ENCODE data around the gene ERCC8. TPM values are rescaled to one million over a fixed set of nuclear protein-coding genes. Genes with fewer than 3 reads are reported as not detected.

ERCC8 gene
- total and polyA plus RNA-seq, 9 of the 15 experiments (the other 6 are each of a cell fraction or from before 2014, with no cell fraction given): 10.1 to 41.8 (median 24.4) TPM

- BruUV-seq (replicated peaks): TSS peak; percentile 45
- Histone ChIP-seq H3K9ac (ENCODE audit: insufficient read depth in 1 of 2, low read depth in 2 of 2, low read length in 2 of 2) (no peak overlapping the region), H3K36me3 (ENCODE audit: control insufficient read depth, insufficient read depth, low read length) (no peaks in the 10 kb centered on the region), H3K27me3 (ENCODE audit: control insufficient read depth in 2 of 2, insufficient read depth in 2 of 2, low read length in 2 of 2) (peaks cover 0 to 14% of the 10 kb centered on the region in 2 experiments; a peak in 3 of 5 replicates), H2AFZ (ENCODE audit: low read depth, low read length) (no peak overlapping the region), H3K9me3 (replicated peaks; ENCODE audit: control insufficient read depth, insufficient read depth, low read depth, low read length) (no peaks in the 10 kb centered on the region), H3K4me1 (replicated peaks in 1 of 2; ENCODE audit: control insufficient read depth in 2 of 2, insufficient read depth in 2 of 2, low read length in 2 of 2) (peaks cover 11 to 14% of the 10 kb centered on the region in 2 experiments; a peak in 4 of 5 replicates), H3K4me3 (no peak overlapping the region), H3K27ac (ENCODE audit: extremely low read depth, low read depth, low read length) (no peak overlapping the region), H3K4me2 (ENCODE audit: insufficient read depth, low read length) (no peak overlapping the region), H3K79me2 (ENCODE audit: control insufficient read depth, insufficient read depth, low read length) (peaks cover 6% of the 10 kb centered on the region; the same call in 1 of the 3 replicates), H4K20me1 (replicated peaks; ENCODE audit: control insufficient read depth, insufficient read depth, low read length) (no peaks in the 10 kb centered on the region), H3K9me1 (ENCODE audit: control insufficient read depth, insufficient read depth, low read length) (no peaks in the 10 kb centered on the region)
- ChIA-PET POLR2A (no interaction called here), CTCF (ENCODE audit: low intra/inter-chr PET ratio) (no interaction called here)
- WGBS (ENCODE audit: insufficient coverage, low coverage, missing lambda C conversion rate): 41% methylated on average over 2 of the region's 2 CpGs
- no peak for DNase-seq (ENCODE audit: extremely low read depth in 1 of 4, low spot score in 3 of 4)
- intact Hi-C loops (cut with micrococcal nuclease): loop anchor here (5.0 to 10.0 kb wide), 3 partner anchors 139 to 323 kb away; partner anchors contain the start of genes DEPDC1B and SMIM15
- ATAC-seq: no peak
- TF ChIP-seq ZNF232 (CRISPR knock-in tag; IDR thresholded peaks at IDR 0.05) (no peak), CEBPB (tag; IDR thresholded peaks at IDR 0.05) (no peak), FUS (optimal IDR thresholded peaks at IDR 0.05; ENCODE audit: low read depth, low read length) (no peak), HIVEP1 (CRISPR knock-in tag; IDR thresholded peaks at IDR 0.05) (no peak)
- no peak for FAIRE-seq
- in situ Hi-C loops (cut with MboI): no loop called here
These were observed 103.5 kb downstream of the ERCC8 start for GRCh38 chr5:60841361-60841760.

GRCh38 chr5:60836131-60836530 lies 108.7 kb downstream of the ERCC8 start:
- H3K27me3 ChIP-seq (ENCODE audit: control insufficient read depth in 2 of 2, insufficient read depth in 2 of 2, low read length in 2 of 2): no peaks in the 10 kb centered on the region
- TF ChIP-seq ZSCAN32 (CRISPR knock-in tag; IDR thresholded peaks at IDR 0.05) (no peak), MEIS2 (IDR thresholded peaks at IDR 0.05; ENCODE audit: partially characterized antibody) (peak; percentile 32), FIP1L1 (IDR thresholded peaks at IDR 0.05; ENCODE audit: low read depth, low read length, poor library complexity, severe bottlenecking) (no peak), TEAD2 (tag; IDR thresholded peaks at IDR 0.05) (no peak)
- H3K9ac ChIP-seq (ENCODE audit: insufficient read depth in 1 of 2, low read depth in 2 of 2, low read length in 2 of 2): no peak overlapping the region
- ATAC-seq (no peak), FAIRE-seq (no peak), DNase-seq (ENCODE audit: extremely low read depth in 1 of 4, low spot score in 3 of 4) (no peak)
- no peaks in the 10 kb centered on the region for H3K9me3 ChIP-seq (replicated peaks; ENCODE audit: control insufficient read depth, insufficient read depth, low read depth, low read length)
- no peaks in the 10 kb centered on the region for H3K9me1 ChIP-seq (ENCODE audit: control insufficient read depth, insufficient read depth, low read length)
- no TSS peak for BruUV-seq (replicated peaks)
- H3K79me2 ChIP-seq (ENCODE audit: control insufficient read depth, insufficient read depth, low read length): no peaks in the 10 kb centered on the region; the same call in 2 of the 3 replicates
- H3K4me1 ChIP-seq (replicated peaks in 1 of 2; ENCODE audit: control insufficient read depth in 2 of 2, insufficient read depth in 2 of 2, low read length in 2 of 2): peaks cover 0 to 6% of the 10 kb centered on the region in 2 experiments; a peak in 1 of 5 replicates
- POLR2A ChIA-PET: no interaction called here
- H4K20me1 ChIP-seq (replicated peaks; ENCODE audit: control insufficient read depth, insufficient read depth, low read length): no peaks in the 10 kb centered on the region
- no peak overlapping the region for H3K4me3 ChIP-seq
- CTCF ChIA-PET (ENCODE audit: low intra/inter-chr PET ratio): no interaction called here
- no peak overlapping the region for H3K4me2 ChIP-seq (ENCODE audit: insufficient read depth, low read length)
- H2AFZ ChIP-seq (ENCODE audit: low read depth, low read length): no peak overlapping the region
- intact Hi-C loops (cut with micrococcal nuclease): no loop called here
- WGBS (ENCODE audit: insufficient coverage, low coverage, missing lambda C conversion rate): 14% methylated on average over 3 of the region's 3 CpGs
- in situ Hi-C loops (cut with MboI): no loop called here
- no peaks in the 10 kb centered on the region for H3K36me3 ChIP-seq (ENCODE audit: control insufficient read depth, insufficient read depth, low read length)
- H3K27ac ChIP-seq (ENCODE audit: extremely low read depth, low read depth, low read length): no peak overlapping the region

Data from K562 (cell line).